SU-DHL-6 (cell line): ENCODE measurements around the gene LY6G6C.

Source experiments
- CTCF ChIP-seq: fragments of 200-600 bp; sonication (generic); IDR thresholded peaks from one replicate; pipeline ENCODE4 v1.5.1; 2017; ENCODE audit warnings: antibody characterized with exemption, mild to moderate bottlenecking, low read length, moderate library complexity; ENCODE audit not compliant: insufficient read depth, poor library complexity, severe bottlenecking
- EZH2phosphoT487 ChIP-seq: fragments of 200-600 bp; sonication (generic), shearing (Covaris generic); conservative IDR thresholded peaks from 2 replicates; pipeline ENCODE4 v1.6.1; 2018; ENCODE audit warnings: mild to moderate bottlenecking, antibody characterized with exemption, low read length, moderate library complexity, mixed read lengths

DNA sequence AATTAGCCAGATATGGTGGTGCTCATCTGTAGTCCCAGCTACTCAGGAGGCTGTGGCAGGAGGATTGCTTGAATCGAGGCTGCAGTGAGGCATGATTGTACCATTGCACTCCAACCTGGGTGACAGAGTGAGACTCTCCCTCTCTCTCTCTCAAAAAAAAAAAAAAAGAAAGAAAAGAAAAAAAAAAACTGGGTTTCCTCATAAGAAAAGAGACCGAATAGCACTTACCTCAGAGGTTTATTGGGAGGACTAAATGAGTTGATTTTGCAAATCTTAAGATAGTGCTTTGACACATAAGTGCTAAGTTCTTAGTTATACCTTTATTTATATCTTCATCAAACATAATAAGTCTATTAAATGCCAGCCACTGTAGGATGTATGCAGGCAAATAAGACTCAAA, 49.3 kb upstream of the LY6G6C start:
- TF ChIP-seq CTCF (no peak), EZH2phosphoT487 (no peak)
